Measurements from ENCODE around the gene C22orf23. TPM values are rescaled to one million over a fixed set of nuclear protein-coding genes. Genes with fewer than 3 reads are reported as not detected.
A peak's percentile ranks its signal among the peaks of the same experiment; 100 is the strongest.
"Not testable (repeated sequence)": the region's sequence is repeated elsewhere in the genome, so short reads cannot be mapped to it uniquely, and the experiment has no call there.

The C22orf23 gene
- polyA plus RNA-seq, 1 of the 3 experiments (the other 2 are of a cell fraction), result 0.33 TPM

GRCh38 chr22:37953062-37953436 lies 352 bp downstream of the C22orf23 start:
- 0% methylated on average over 2 of the region's 13 CpGs for WGBS (ENCODE audit: low lambda C conversion rate)
- H3K9me2 ChIP-seq, result no peaks in the 10 kb centered on the region

DNA sequence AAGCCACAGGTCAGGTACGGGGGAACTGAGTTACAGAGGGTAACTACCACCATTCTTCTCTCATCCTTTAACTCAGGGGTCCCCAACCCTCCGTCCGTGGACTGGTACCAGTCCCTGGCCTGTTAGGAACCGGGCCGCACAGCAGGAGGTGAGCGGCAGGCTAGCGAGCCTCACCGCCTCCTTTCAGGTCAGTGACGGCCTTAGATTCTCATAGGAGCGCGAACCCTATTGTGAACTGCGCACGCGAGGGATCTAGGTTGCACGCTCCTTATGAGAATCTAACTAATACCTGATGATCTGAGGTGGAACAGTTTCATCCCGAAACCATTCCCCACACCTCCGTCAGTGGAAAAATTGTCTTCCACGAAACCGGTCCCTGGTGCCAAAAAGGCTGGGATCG lies 772 bp downstream of the C22orf23 start:
- H3K4me3 ChIP-seq (ENCODE audit: low read depth in 2 of 2, low read length in 1 of 2), result peak overlapping the region; percentile 75 to 80
- H3K4me1 ChIP-seq (ENCODE audit: control insufficient read depth in 1 of 2, insufficient read depth in 2 of 2, low read depth in 1 of 2, low read length in 1 of 2); DNase-seq; H3K9me2 ChIP-seq; H3K27me3 ChIP-seq (ENCODE audit: insufficient read depth); H3F3A ChIP-seq (replicated peaks; ENCODE audit: insufficient read depth); H3K36me3 ChIP-seq (replicated peaks in 1 of 2; ENCODE audit: control insufficient read depth in 1 of 2, insufficient read depth in 2 of 2, low read length in 1 of 2); POLR2A ChIA-PET; H4K20me1 ChIP-seq (ENCODE audit: insufficient read depth); H3K9me3 ChIP-seq: not testable (repeated sequence)
- H3K79me2 ChIP-seq (ENCODE audit: insufficient read depth), result peaks cover 29% of the 10 kb centered on the region
- 70% methylated on average over 7 of the region's 20 CpGs for WGBS (ENCODE audit: low lambda C conversion rate)
- H3K9ac ChIP-seq, result peak overlapping the region; percentile 77; the same call in 1 of the 2 replicates
- peak overlapping the region; percentile 81 for H3K4me2 ChIP-seq
- peak overlapping the region; percentile 82; the same call in 1 of the 2 replicates for H2AFZ ChIP-seq (ENCODE audit: low read depth)
- peak overlapping the region in 1 of 2 experiments; percentile 45; a peak in 1 of 4 replicates for H3K27ac ChIP-seq (ENCODE audit: low read depth in 2 of 2, low read length in 1 of 2)
- CTCF ChIA-PET, result interaction anchor here (0.6 kb wide), 1 partner anchor 46 kb away, joined by 3 read pairs; no protein-coding TSS in a partner anchor

More at GRCh38 chr22:37953062-37953436, 352 bp downstream of the C22orf23 start:
- ChIA-PET POLR2A (no interaction called here), CTCF (interaction anchor here (0.6 to 1.6 kb wide), 2 partner anchors 14 to 47 kb away, joined by 3 to 5 read pairs; no protein-coding TSS in a partner anchor)
- TF ChIP-seq JUND (IDR thresholded peaks at IDR 0.05) (no peak), YY1 (IDR thresholded peaks at IDR 0.05; ENCODE audit: low read depth) (no peak), RXRA (IDR thresholded peaks at IDR 0.05; ENCODE audit: borderline replicate concordance, low read depth) (no peak), PBX3 (IDR thresholded peaks at IDR 0.05) (no peak)
- peak overlapping the region; percentile 75 to 80 for H3K4me3 ChIP-seq (ENCODE audit: low read depth in 2 of 2, low read length in 1 of 2)
- H3K4me2 ChIP-seq, result peak overlapping the region; percentile 81
- H3K4me1 ChIP-seq (ENCODE audit: control insufficient read depth in 1 of 2, insufficient read depth in 2 of 2, low read depth in 1 of 2, low read length in 1 of 2), result peaks cover 0 to 8% of the 10 kb centered on the region in 2 experiments; a peak in 2 of 4 replicates
- no peak for DNase-seq
- no peaks in the 10 kb centered on the region for H3K9me3 ChIP-seq
- H2AFZ ChIP-seq (ENCODE audit: low read depth), result peak overlapping the region; percentile 82; the same call in 1 of the 2 replicates
- peak overlapping the region; percentile 77; the same call in 1 of the 2 replicates for H3K9ac ChIP-seq
- peaks cover 0 to 11% of the 10 kb centered on the region in 2 experiments for H3K36me3 ChIP-seq (replicated peaks in 1 of 2; ENCODE audit: control insufficient read depth in 1 of 2, insufficient read depth in 2 of 2, low read length in 1 of 2)
- H3F3A ChIP-seq (replicated peaks; ENCODE audit: insufficient read depth), result no peaks in the 10 kb centered on the region
- peaks cover 29% of the 10 kb centered on the region for H3K79me2 ChIP-seq (ENCODE audit: insufficient read depth)
- peak overlapping the region in 1 of 2 experiments; percentile 45; a peak in 1 of 4 replicates for H3K27ac ChIP-seq (ENCODE audit: low read depth in 2 of 2, low read length in 1 of 2)
- no peaks in the 10 kb centered on the region for H4K20me1 ChIP-seq (ENCODE audit: insufficient read depth)
- no peaks in the 10 kb centered on the region for H3K27me3 ChIP-seq (ENCODE audit: insufficient read depth)

DNA sequence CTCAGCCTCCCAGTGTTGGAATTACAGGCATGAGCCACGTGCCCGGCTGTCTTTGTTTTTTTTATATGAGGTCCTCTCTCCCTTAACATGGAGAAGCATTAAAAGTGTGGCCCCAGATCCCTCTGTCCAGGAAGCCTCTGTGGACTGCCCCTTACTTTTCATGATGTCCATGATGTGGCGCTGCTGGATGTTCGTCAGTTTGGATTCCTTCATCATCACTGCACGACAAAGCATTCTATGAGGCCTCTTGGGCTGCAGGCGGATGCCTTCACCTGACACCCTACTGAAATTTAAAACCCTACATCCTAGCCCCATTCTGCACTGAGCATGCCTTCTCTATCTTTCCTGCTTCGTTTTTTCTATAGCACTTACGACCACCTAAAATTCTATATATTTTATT lies 2.1 kb downstream of the C22orf23 start:
- Histone ChIP-seq H3K9me3 (no peaks in the 10 kb centered on the region), H2AFZ (ENCODE audit: low read depth) (no peak overlapping the region), H3K27ac (ENCODE audit: low read depth in 2 of 2, low read length in 1 of 2) (no peak overlapping the region), H3K4me3 (ENCODE audit: low read depth in 2 of 2, low read length in 1 of 2) (no peak overlapping the region), H3F3A (replicated peaks; ENCODE audit: insufficient read depth) (no peaks in the 10 kb centered on the region), H3K9ac (no peak overlapping the region), H4K20me1 (ENCODE audit: insufficient read depth) (no peaks in the 10 kb centered on the region), H3K79me2 (ENCODE audit: insufficient read depth) (peaks cover 29% of the 10 kb centered on the region), H3K27me3 (ENCODE audit: insufficient read depth) (no peaks in the 10 kb centered on the region), H3K4me2 (no peak overlapping the region), H3K9me2 (no peaks in the 10 kb centered on the region), H3K4me1 (ENCODE audit: control insufficient read depth in 1 of 2, insufficient read depth in 2 of 2, low read depth in 1 of 2, low read length in 1 of 2) (peaks cover 0 to 8% of the 10 kb centered on the region in 2 experiments; a peak in 2 of 4 replicates), H3K36me3 (replicated peaks in 1 of 2; ENCODE audit: control insufficient read depth in 1 of 2, insufficient read depth in 2 of 2, low read length in 1 of 2) (no peaks in the 10 kb centered on the region)
- ChIA-PET POLR2A (no interaction called here), CTCF (no interaction called here)
- WGBS (ENCODE audit: low lambda C conversion rate), result 85% methylated on average over 6 of the region's 8 CpGs
- DNase-seq, result no peak
- TF ChIP-seq RCOR1 (IDR thresholded peaks at IDR 0.05; ENCODE audit: low read length), result no peak
- TF ChIP-seq YY1 (IDR thresholded peaks at IDR 0.05; ENCODE audit: low read depth), result no peak
- TF ChIP-seq RFX5 (IDR thresholded peaks at IDR 0.05; ENCODE audit: low read length), result no peak
- no peak for TF ChIP-seq EZH2phosphoT487 (IDR thresholded peaks at IDR 0.05; ENCODE audit: borderline replicate concordance, low read depth)
- no peak for TF ChIP-seq SIN3A (IDR thresholded peaks at IDR 0.05; ENCODE audit: borderline replicate concordance, low read depth, low read length)
- no peak for TF ChIP-seq TAF1 (IDR thresholded peaks at IDR 0.05; ENCODE audit: borderline replicate concordance, low read depth, low read length)
- no peak for TF ChIP-seq PBX3 (IDR thresholded peaks at IDR 0.05)
- no peak for TF ChIP-seq POLR2AphosphoS5 (IDR thresholded peaks at IDR 0.05; ENCODE audit: low read depth, low read length)
- no peak for TF ChIP-seq NRF1 (IDR thresholded peaks at IDR 0.05; ENCODE audit: low read depth, low read length)
- TF ChIP-seq IRF3 (IDR thresholded peaks at IDR 0.05; ENCODE audit: low read depth, low read length), result no peak
- no peak for TF ChIP-seq GATA2 (CRISPR knock-in tag; IDR thresholded peaks at IDR 0.05)
- TF ChIP-seq, protein P1, sequence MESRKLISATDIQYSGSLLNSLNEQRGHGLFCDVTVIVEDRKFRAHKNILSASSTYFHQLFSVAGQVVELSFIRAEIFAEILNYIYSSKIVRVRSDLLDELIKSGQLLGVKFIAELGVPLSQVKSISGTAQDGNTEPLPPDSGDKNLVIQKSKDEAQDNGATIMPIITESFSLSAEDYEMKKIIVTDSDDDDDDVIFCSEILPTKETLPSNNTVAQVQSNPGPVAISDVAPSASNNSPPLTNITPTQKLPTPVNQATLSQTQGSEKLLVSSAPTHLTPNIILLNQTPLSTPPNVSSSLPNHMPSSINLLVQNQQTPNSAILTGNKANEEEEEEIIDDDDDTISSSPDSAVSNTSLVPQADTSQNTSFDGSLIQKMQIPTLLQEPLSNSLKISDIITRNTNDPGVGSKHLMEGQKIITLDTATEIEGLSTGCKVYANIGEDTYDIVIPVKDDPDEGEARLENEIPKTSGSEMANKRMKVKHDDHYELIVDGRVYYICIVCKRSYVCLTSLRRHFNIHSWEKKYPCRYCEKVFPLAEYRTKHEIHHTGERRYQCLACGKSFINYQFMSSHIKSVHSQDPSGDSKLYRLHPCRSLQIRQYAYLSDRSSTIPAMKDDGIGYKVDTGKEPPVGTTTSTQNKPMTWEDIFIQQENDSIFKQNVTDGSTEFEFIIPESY (IDR thresholded peaks at IDR 0.05; ENCODE audit: borderline replicate concordance, low read depth), result no peak
- TF ChIP-seq EP300 (IDR thresholded peaks at IDR 0.05; ENCODE audit: borderline replicate concordance in 1 of 2, low read depth in 1 of 2, low read length in 1 of 2), result no peak
